Endodermal cell (in vitro differentiated cells): ENCODE measurements around the gene LOXHD1. TPM values are rescaled to one million over a fixed set of nuclear protein-coding genes. Genes with fewer than 3 reads are reported as not detected.

Experiments
- DNase-seq: peaks from one replicate; pipeline ENCODE4 v3.0.0-alpha.2; 2017
- H3K27ac ChIP-seq: 2 replicates; pipeline ENCODE4 v1.5.1; 2013; ENCODE audit warnings: mild to moderate bottlenecking, low read depth, low read length, moderate library complexity
- H3K27me3 ChIP-seq: 2 replicates; pipeline ENCODE4 v1.6.1; 2013; ENCODE audit warnings: mild to moderate bottlenecking, low read length, moderate library complexity; ENCODE audit not compliant: insufficient read depth, control insufficient read depth, poor library complexity, severe bottlenecking
- H3K36me3 ChIP-seq: 2 replicates; pipeline ENCODE4 v1.7.0; 2013; ENCODE audit warnings: mild to moderate bottlenecking, low read length, moderate library complexity; ENCODE audit not compliant: control insufficient read depth, insufficient read depth
- H3K4me1 ChIP-seq: one replicate; pipeline ENCODE4 v1.7.0; 2013; ENCODE audit warnings: low read length; ENCODE audit not compliant: control insufficient read depth, insufficient read depth
- H3K4me3 ChIP-seq: 2 replicates; pipeline ENCODE4 v1.5.1; 2013; ENCODE audit warnings: mild to moderate bottlenecking, low read length, moderate library complexity
- H3K9ac ChIP-seq: 2 replicates; pipeline ENCODE4 v1.6.1; 2013; ENCODE audit warnings: mild to moderate bottlenecking, low read length, moderate library complexity; ENCODE audit not compliant: poor library complexity, severe bottlenecking; ENCODE audit errors: extremely low read depth
- H3K9me3 ChIP-seq: 2 replicates; pipeline ENCODE4 v1.6.1; 2013; ENCODE audit warnings: mild to moderate bottlenecking, low read length, moderate library complexity; ENCODE audit not compliant: control insufficient read depth
- H3K27ac Mint-ChIP-seq: 2 replicates; pipeline ENCODE4 v1.8.0; 2020; ENCODE audit warnings: mixed read lengths
- H3K27me3 Mint-ChIP-seq: 2 replicates; pipeline ENCODE4 v1.8.0; 2021; ENCODE audit warnings: mild to moderate bottlenecking, mixed read lengths; ENCODE audit not compliant: insufficient read depth
- H3K36me3 Mint-ChIP-seq: 2 replicates; pipeline ENCODE4 v1.8.0; 2020; ENCODE audit warnings: low read depth, mixed read lengths
- H3K4me1 Mint-ChIP-seq: 2 replicates; pipeline ENCODE4 v1.8.0; 2020; ENCODE audit warnings: mixed read lengths
- H3K4me3 Mint-ChIP-seq: 2 replicates; pipeline ENCODE4 v1.8.0; 2020; ENCODE audit warnings: mild to moderate bottlenecking, moderate library complexity, mixed read lengths
- H3K9me3 Mint-ChIP-seq: 2 replicates; pipeline ENCODE4 v1.8.0; 2020; ENCODE audit warnings: mild to moderate bottlenecking, mixed read lengths
- WGBS, 2 experiments: methylation state at CpG; one replicate each; pipeline versions ENCODE4 v1.1.5 to v1.1.7; 2013; ENCODE audit warnings: missing lambda C conversion rate in 2 of 2, mixed read lengths in 1 of 2; ENCODE audit not compliant: insufficient coverage in 1 of 2, insufficient read length in 1 of 2; 5-methylcytosine and 5-hydroxymethylcytosine counted together
- total RNA-seq, 2 donors: library from RNA; stranded (reverse); fragmentation: NEBNext Ultra II Directional in 1 of 2; extraction: Animal tissue kit (Norgen Biotek cat#: 25700) in 1 of 2; gene quantifications; 2 replicates in 1 of 2; 3 replicates in 1 of 2; pipeline ENCODE4 v1.2.1, GENCODE V29; 2021
- TF ChIP-seq, protein P1 (sequence below): fragments of 200-600 bp; sonication (generic); conservative IDR thresholded peaks from 2 replicates; pipeline ENCODE4 v1.5.0; 2021; ENCODE audit warnings: antibody characterized with exemption, mild to moderate bottlenecking

Gene LOXHD1
- total RNA-seq, 2 donors from 2014 or later, result 2.1 TPM; not detected in 1

DNA sequence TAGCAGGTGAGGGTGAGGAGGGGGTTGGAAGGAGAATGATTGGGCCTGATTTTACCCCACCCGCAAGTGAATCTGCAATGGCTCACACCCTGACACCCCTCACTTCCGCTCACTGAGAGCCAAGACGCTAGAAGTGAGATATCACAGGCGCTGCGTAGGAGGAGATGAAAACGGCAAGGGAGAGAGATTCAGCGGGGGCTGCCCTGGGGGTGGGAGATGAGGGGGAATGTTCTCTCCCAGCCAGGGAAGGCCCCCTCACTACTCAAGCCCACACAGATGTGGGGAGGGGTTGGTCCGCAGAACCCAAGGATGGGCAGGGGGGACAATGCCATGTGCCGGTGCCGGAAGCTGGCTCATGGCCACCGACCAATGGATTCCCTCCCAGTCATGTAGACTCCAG is 32.9 kb downstream of the LOXHD1 start:
- Histone ChIP-seq H3K9ac (no peak overlapping the region), H3K4me1 (no peaks in the 10 kb centered on the region), H3K4me3 (no peak overlapping the region), H3K9me3 (no peaks in the 10 kb centered on the region), H3K36me3 (no peaks in the 10 kb centered on the region), H3K27me3 (peaks cover 4% of the 10 kb centered on the region), H3K27ac (no peak overlapping the region)
- H3K4me1 Mint-ChIP-seq, result peaks cover 8% of the 10 kb centered on the region
- no peaks in the 10 kb centered on the region for H3K36me3 Mint-ChIP-seq
- H3K4me3 Mint-ChIP-seq, result no peak overlapping the region
- WGBS, 2 experiments, result 93 to 97% methylated on average over 3 to 10 of the region's 11 CpGs
- DNase-seq, result no peak
- H3K9me3 Mint-ChIP-seq, result no peaks in the 10 kb centered on the region
- TF ChIP-seq, protein P1, sequence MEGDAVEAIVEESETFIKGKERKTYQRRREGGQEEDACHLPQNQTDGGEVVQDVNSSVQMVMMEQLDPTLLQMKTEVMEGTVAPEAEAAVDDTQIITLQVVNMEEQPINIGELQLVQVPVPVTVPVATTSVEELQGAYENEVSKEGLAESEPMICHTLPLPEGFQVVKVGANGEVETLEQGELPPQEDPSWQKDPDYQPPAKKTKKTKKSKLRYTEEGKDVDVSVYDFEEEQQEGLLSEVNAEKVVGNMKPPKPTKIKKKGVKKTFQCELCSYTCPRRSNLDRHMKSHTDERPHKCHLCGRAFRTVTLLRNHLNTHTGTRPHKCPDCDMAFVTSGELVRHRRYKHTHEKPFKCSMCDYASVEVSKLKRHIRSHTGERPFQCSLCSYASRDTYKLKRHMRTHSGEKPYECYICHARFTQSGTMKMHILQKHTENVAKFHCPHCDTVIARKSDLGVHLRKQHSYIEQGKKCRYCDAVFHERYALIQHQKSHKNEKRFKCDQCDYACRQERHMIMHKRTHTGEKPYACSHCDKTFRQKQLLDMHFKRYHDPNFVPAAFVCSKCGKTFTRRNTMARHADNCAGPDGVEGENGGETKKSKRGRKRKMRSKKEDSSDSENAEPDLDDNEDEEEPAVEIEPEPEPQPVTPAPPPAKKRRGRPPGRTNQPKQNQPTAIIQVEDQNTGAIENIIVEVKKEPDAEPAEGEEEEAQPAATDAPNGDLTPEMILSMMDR, result no peak
- peaks cover 2% of the 10 kb centered on the region for H3K27me3 Mint-ChIP-seq
- no peak overlapping the region for H3K27ac Mint-ChIP-seq

DNA sequence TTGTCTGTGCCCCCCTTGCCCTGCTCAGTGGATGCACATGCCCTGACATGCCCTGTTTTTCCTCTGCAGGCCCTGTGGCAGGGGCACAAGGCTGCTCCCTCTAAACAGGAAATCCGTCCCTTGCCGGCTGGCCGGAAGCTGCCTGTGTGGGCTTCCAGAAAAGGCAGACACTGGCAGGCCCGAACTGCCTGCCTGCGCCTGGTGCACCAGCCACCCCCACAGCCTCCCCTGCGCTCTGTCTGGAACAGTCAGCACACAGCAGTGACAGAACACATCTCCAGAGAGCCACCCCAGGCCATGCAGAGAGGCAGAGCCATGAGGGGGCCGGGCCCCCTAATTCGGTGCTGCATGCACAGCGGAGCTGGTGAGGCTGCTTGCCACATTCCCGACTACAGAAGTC is 33.5 kb downstream of the LOXHD1 start:
- H3K4me3 Mint-ChIP-seq, result no peak overlapping the region
- Histone ChIP-seq H3K9me3 (no peaks in the 10 kb centered on the region), H3K36me3 (no peaks in the 10 kb centered on the region), H3K4me3 (no peak overlapping the region), H3K4me1 (no peaks in the 10 kb centered on the region), H3K27me3 (peaks cover 4% of the 10 kb centered on the region), H3K9ac (no peak overlapping the region), H3K27ac (no peak overlapping the region)
- DNase-seq, result no peak
- no peaks in the 10 kb centered on the region for H3K9me3 Mint-ChIP-seq
- TF ChIP-seq, protein P1, result no peak
- no peaks in the 10 kb centered on the region for H3K36me3 Mint-ChIP-seq
- peaks cover 8% of the 10 kb centered on the region for H3K4me1 Mint-ChIP-seq
- peaks cover 2% of the 10 kb centered on the region for H3K27me3 Mint-ChIP-seq
- WGBS, 2 experiments, result 95% methylated on average over 4 to 10 of the region's 10 CpGs
- H3K27ac Mint-ChIP-seq, result no peak overlapping the region

DNA sequence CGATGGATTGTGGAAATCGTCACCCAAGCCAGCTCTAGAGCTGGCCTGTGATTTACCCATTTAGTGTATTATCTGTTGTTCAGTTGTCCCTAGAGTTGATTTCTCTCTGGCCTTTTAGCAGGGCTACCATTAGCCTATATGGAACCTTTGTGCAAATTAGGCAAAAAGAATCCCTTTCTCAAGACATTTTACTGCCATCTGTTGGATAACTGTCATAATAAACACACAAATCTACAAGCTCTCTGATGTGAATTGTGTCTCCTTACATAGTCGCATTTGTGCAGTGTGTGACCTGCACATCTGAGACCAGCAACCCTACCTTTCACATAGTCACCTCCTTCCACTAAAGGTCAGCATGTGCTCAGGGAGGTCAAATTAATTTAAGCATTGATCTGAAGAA is 34.0 kb downstream of the LOXHD1 start:
- Mint-ChIP-seq H3K4me1 (peaks cover 6% of the 10 kb centered on the region), H3K27me3 (peaks cover 2% of the 10 kb centered on the region), H3K4me3 (no peak overlapping the region), H3K27ac (no peak overlapping the region), H3K36me3 (no peaks in the 10 kb centered on the region), H3K9me3 (no peaks in the 10 kb centered on the region)
- Histone ChIP-seq H3K27ac (no peak overlapping the region), H3K4me1 (no peaks in the 10 kb centered on the region), H3K36me3 (no peaks in the 10 kb centered on the region), H3K4me3 (no peak overlapping the region), H3K9ac (no peak overlapping the region), H3K27me3 (peaks cover 4% of the 10 kb centered on the region), H3K9me3 (no peaks in the 10 kb centered on the region)
- TF ChIP-seq, protein P1, result peak; percentile 24
- WGBS, 2 experiments, result 66 to 85% methylated on average over 3 of the region's 3 CpGs
- no peak for DNase-seq
